ENCODE data around the gene CRB1. TPM values are rescaled to one million over a fixed set of nuclear protein-coding genes. Genes with fewer than 3 reads are reported as not detected.
"Not testable (repeated sequence)": the region's sequence is repeated elsewhere in the genome, so short reads cannot be mapped to it uniquely, and the experiment has no call there.

CRB1 gene
- total RNA-seq, 1 experiment from 2014 or later, result not detected

DNA sequence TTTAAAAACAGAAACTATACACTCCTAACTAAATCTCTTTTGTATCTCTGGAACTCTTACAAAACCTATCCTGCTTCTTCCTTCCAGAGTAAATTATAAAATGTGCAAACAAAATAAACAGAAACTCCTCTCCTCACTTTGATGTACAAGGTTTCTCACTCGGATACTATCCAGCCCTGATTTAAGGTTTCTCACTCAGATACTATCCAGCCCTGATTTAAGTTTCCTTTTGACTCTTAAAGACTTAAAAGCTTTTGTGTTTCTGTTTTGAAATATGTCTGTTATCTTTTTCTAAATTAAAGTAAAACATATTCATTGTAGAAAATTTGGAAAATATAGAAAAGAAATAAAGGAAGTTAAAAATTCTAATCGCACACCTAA lies 132.5 kb downstream of the CRB1 start:
- Histone ChIP-seq H3K9me3 (ENCODE audit: control insufficient read depth, insufficient read depth, low read depth, low read length) (no peaks in the 10 kb centered on the region), H3K4me3 (ENCODE audit: low read depth in 2 of 2, low read length in 2 of 2) (no peak overlapping the region), H3K27me3 (ENCODE audit: control insufficient read depth, insufficient read depth, low read length) (no peaks in the 10 kb centered on the region), H3K36me3 (ENCODE audit: control insufficient read depth, insufficient read depth, low read length) (no peaks in the 10 kb centered on the region), H3K27ac (ENCODE audit: low read length) (no peak overlapping the region), H3K4me1 (ENCODE audit: control insufficient read depth, insufficient read depth, low read length) (no peaks in the 10 kb centered on the region; the same call in 1 of the 2 replicates)
- POLR2A ChIA-PET, result no interaction called here
- no peak for DNase-seq (ENCODE audit: low read depth, low spot score)
- CTCF ChIA-PET, result no interaction called here
- intact Hi-C loops (cut with micrococcal nuclease; ENCODE audit: unreplicated experiment) (no loop called here), in situ Hi-C loops (cut with HindIII; ENCODE audit: low pct_unique_long_range_greater_than_20kb, low sequenced_read_pairs) (no loop called here)
- ATAC-seq, result no peak
- no TSS peak for BruUV-seq (replicated peaks)
- TF ChIP-seq SIN3A (IDR thresholded peaks at IDR 0.05; ENCODE audit: borderline replicate concordance, insufficient read depth, low read depth, low read length) (no peak), TCF7L2 (IDR thresholded peaks at IDR 0.05; ENCODE audit: low read depth, low read length) (no peak), POLR2AphosphoS5 (IDR thresholded peaks at IDR 0.05; ENCODE audit: low read depth, low read length) (no peak)
- TF ChIP-seq, protein P1, sequence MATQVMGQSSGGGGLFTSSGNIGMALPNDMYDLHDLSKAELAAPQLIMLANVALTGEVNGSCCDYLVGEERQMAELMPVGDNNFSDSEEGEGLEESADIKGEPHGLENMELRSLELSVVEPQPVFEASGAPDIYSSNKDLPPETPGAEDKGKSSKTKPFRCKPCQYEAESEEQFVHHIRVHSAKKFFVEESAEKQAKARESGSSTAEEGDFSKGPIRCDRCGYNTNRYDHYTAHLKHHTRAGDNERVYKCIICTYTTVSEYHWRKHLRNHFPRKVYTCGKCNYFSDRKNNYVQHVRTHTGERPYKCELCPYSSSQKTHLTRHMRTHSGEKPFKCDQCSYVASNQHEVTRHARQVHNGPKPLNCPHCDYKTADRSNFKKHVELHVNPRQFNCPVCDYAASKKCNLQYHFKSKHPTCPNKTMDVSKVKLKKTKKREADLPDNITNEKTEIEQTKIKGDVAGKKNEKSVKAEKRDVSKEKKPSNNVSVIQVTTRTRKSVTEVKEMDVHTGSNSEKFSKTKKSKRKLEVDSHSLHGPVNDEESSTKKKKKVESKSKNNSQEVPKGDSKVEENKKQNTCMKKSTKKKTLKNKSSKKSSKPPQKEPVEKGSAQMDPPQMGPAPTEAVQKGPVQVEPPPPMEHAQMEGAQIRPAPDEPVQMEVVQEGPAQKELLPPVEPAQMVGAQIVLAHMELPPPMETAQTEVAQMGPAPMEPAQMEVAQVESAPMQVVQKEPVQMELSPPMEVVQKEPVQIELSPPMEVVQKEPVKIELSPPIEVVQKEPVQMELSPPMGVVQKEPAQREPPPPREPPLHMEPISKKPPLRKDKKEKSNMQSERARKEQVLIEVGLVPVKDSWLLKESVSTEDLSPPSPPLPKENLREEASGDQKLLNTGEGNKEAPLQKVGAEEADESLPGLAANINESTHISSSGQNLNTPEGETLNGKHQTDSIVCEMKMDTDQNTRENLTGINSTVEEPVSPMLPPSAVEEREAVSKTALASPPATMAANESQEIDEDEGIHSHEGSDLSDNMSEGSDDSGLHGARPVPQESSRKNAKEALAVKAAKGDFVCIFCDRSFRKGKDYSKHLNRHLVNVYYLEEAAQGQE (IDR thresholded peaks at IDR 0.05; ENCODE audit: insufficient read depth in 1 of 2, low read depth in 2 of 2, low read length in 1 of 2), result no peak
- TF ChIP-seq, protein P2, sequence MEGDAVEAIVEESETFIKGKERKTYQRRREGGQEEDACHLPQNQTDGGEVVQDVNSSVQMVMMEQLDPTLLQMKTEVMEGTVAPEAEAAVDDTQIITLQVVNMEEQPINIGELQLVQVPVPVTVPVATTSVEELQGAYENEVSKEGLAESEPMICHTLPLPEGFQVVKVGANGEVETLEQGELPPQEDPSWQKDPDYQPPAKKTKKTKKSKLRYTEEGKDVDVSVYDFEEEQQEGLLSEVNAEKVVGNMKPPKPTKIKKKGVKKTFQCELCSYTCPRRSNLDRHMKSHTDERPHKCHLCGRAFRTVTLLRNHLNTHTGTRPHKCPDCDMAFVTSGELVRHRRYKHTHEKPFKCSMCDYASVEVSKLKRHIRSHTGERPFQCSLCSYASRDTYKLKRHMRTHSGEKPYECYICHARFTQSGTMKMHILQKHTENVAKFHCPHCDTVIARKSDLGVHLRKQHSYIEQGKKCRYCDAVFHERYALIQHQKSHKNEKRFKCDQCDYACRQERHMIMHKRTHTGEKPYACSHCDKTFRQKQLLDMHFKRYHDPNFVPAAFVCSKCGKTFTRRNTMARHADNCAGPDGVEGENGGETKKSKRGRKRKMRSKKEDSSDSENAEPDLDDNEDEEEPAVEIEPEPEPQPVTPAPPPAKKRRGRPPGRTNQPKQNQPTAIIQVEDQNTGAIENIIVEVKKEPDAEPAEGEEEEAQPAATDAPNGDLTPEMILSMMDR (IDR thresholded peaks at IDR 0.05), result no peak

DNA sequence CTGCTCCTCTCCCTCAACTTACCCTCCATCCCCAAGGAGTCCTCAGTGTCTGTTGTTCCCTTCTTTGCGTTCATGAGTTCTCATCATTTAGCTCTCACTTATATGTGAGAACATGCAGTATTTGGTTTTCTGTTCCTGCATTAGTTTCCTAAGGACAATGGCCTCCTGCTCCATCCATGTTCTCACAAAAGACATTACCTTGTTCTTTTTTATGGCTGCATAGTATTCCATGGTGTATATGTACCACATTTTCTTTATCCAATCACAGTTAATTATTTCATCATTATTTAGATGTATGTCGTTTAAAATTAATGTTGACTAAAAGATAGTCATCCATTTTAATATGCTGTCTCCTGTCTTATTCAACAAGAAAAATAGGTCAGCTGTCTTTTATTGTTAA lies 134.1 kb downstream of the CRB1 start:
- intact Hi-C loops (cut with micrococcal nuclease; ENCODE audit: unreplicated experiment) (no loop called here), in situ Hi-C loops (cut with HindIII; ENCODE audit: low pct_unique_long_range_greater_than_20kb, low sequenced_read_pairs) (no loop called here)
- Histone ChIP-seq H3K27ac (ENCODE audit: low read length) (no peak overlapping the region), H3K4me3 (ENCODE audit: low read depth in 2 of 2, low read length in 2 of 2) (no peak overlapping the region), H3K9me3 (ENCODE audit: control insufficient read depth, insufficient read depth, low read depth, low read length) (no peaks in the 10 kb centered on the region), H3K27me3 (ENCODE audit: control insufficient read depth, insufficient read depth, low read length) (no peaks in the 10 kb centered on the region), H3K36me3 (ENCODE audit: control insufficient read depth, insufficient read depth, low read length) (no peaks in the 10 kb centered on the region), H3K4me1 (ENCODE audit: control insufficient read depth, insufficient read depth, low read length) (no peaks in the 10 kb centered on the region; the same call in 1 of the 2 replicates)
- POLR2A ChIA-PET, result interaction anchor here (1.0 kb wide), 1 partner anchor 114 kb away, joined by 3 read pairs; no protein-coding TSS in a partner anchor
- DNase-seq (ENCODE audit: low read depth, low spot score), result no peak
- no peak for ATAC-seq
- CTCF ChIA-PET, result no interaction called here
- TF ChIP-seq, protein P2 (IDR thresholded peaks at IDR 0.05), result no peak
- no peak for TF ChIP-seq POLR2AphosphoS5 (IDR thresholded peaks at IDR 0.05; ENCODE audit: low read depth, low read length)
- TF ChIP-seq, protein P1 (IDR thresholded peaks at IDR 0.05; ENCODE audit: insufficient read depth in 1 of 2, low read depth in 2 of 2, low read length in 1 of 2), result no peak
- TF ChIP-seq TCF7L2 (IDR thresholded peaks at IDR 0.05; ENCODE audit: low read depth, low read length), result no peak
- no peak for TF ChIP-seq SIN3A (IDR thresholded peaks at IDR 0.05; ENCODE audit: borderline replicate concordance, insufficient read depth, low read depth, low read length)
- no TSS peak for BruUV-seq (replicated peaks)

DNA sequence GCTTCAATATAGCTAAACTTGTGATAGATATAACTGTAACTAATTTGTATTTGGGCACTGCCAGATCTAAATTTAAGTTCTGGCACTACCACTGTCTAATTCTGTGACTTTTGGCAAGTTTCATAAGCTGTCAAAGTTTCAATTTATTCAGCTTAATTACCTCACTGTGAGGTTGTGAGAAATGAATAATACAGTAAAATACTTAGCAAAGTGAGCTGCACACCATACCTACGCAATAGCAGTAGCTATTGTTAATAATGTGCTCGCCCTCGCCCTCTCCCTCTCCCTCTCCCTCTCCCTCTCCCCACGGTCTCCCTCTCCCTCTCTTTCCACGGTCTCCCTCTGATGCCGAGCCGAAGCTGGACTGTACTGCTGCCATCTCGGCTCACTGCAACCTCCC lies 136.7 kb downstream of the CRB1 start:
- H3K4me3 ChIP-seq (ENCODE audit: low read depth in 2 of 2, low read length in 2 of 2); intact Hi-C loops (cut with micrococcal nuclease; ENCODE audit: unreplicated experiment); in situ Hi-C loops (cut with HindIII; ENCODE audit: low pct_unique_long_range_greater_than_20kb, low sequenced_read_pairs); BruUV-seq (replicated peaks); CTCF ChIA-PET; H3K9me3 ChIP-seq (ENCODE audit: control insufficient read depth, insufficient read depth, low read depth, low read length); DNase-seq (ENCODE audit: low read depth, low spot score); H3K36me3 ChIP-seq (ENCODE audit: control insufficient read depth, insufficient read depth, low read length); H3K4me1 ChIP-seq (ENCODE audit: control insufficient read depth, insufficient read depth, low read length); H3K27ac ChIP-seq (ENCODE audit: low read length); H3K27me3 ChIP-seq (ENCODE audit: control insufficient read depth, insufficient read depth, low read length); ATAC-seq: not testable (repeated sequence)
- POLR2A ChIA-PET, result interaction anchor here (0.6 kb wide), 1 partner anchor 1648 kb away, joined by 3 read pairs; no protein-coding TSS in a partner anchor

GRCh38 chr1:197405614-197406013 lies 137.6 kb downstream of the CRB1 start:
- H3K36me3 ChIP-seq (ENCODE audit: control insufficient read depth, insufficient read depth, low read length); BruUV-seq (replicated peaks); intact Hi-C loops (cut with micrococcal nuclease; ENCODE audit: unreplicated experiment); CTCF ChIA-PET; H3K27ac ChIP-seq (ENCODE audit: low read length); in situ Hi-C loops (cut with HindIII; ENCODE audit: low pct_unique_long_range_greater_than_20kb, low sequenced_read_pairs); ATAC-seq; H3K9me3 ChIP-seq (ENCODE audit: control insufficient read depth, insufficient read depth, low read depth, low read length); H3K4me3 ChIP-seq (ENCODE audit: low read depth in 2 of 2, low read length in 2 of 2); H3K4me1 ChIP-seq (ENCODE audit: control insufficient read depth, insufficient read depth, low read length); H3K27me3 ChIP-seq (ENCODE audit: control insufficient read depth, insufficient read depth, low read length); POLR2A ChIA-PET; DNase-seq (ENCODE audit: low read depth, low spot score): not testable (repeated sequence)

Data from Panc1 (cell line).